Measurements from ENCODE around the gene TREML1. TPM values are rescaled to one million over a fixed set of nuclear protein-coding genes. Genes with fewer than 3 reads are reported as not detected.

Gene TREML1
- total RNA-seq, 1 experiment from 2014 or later, result not detected

GRCh38 chr6:41111017-41111416 is 43.1 kb downstream of the TREML1 start:
- Histone ChIP-seq H3K9me3 (ENCODE audit: low read depth, low read length, poor library complexity, severe bottlenecking) (no peaks in the 10 kb centered on the region), H3K4me1 (ENCODE audit: insufficient read depth, low read length, poor library complexity, severe bottlenecking) (no peaks in the 10 kb centered on the region), H3K4me3 (ENCODE audit: low read depth, low read length, poor library complexity, severe bottlenecking) (no peak overlapping the region), H3K27ac (ENCODE audit: low read depth, low read length, poor library complexity, severe bottlenecking) (no peak overlapping the region), H3K27me3 (replicated peaks; ENCODE audit: insufficient read depth, low read depth, low read length, poor library complexity) (no peaks in the 10 kb centered on the region), H3K36me3 (ENCODE audit: insufficient read depth, low read length, poor library complexity, severe bottlenecking) (no peaks in the 10 kb centered on the region)
- no peak for DNase-seq (ENCODE audit: low spot score)
- BruUV-seq (replicated peaks), result no TSS peak
- POLR2A ChIA-PET (ENCODE audit: low non-redundant PET), result no interaction called here
- intact Hi-C loops (cut with micrococcal nuclease; ENCODE audit: unreplicated experiment), result no loop called here
- CTCF ChIA-PET, result no interaction called here
- TF ChIP-seq EZH2 (IDR thresholded peaks at IDR 0.05; ENCODE audit: borderline replicate concordance, low read depth, low read length, poor library complexity, severe bottlenecking) (no peak), CTCF (conservative IDR thresholded peaks at IDR 0.05; ENCODE audit: low read depth, low read length) (no peak)

- TF ChIP-seq CTCF (conservative IDR thresholded peaks at IDR 0.05; ENCODE audit: low read depth, low read length), result no peak
- no peak for TF ChIP-seq EZH2 (IDR thresholded peaks at IDR 0.05; ENCODE audit: borderline replicate concordance, low read depth, low read length, poor library complexity, severe bottlenecking)
- no peak overlapping the region for H3K4me3 ChIP-seq (ENCODE audit: low read depth, low read length, poor library complexity, severe bottlenecking)
- no peaks in the 10 kb centered on the region for H3K27me3 ChIP-seq (replicated peaks; ENCODE audit: insufficient read depth, low read depth, low read length, poor library complexity)
- peaks cover 17% of the 10 kb centered on the region for H3K36me3 ChIP-seq (ENCODE audit: insufficient read depth, low read length, poor library complexity, severe bottlenecking)
- H3K4me1 ChIP-seq (ENCODE audit: insufficient read depth, low read length, poor library complexity, severe bottlenecking), result no peaks in the 10 kb centered on the region
- ChIA-PET CTCF (no interaction called here), POLR2A (ENCODE audit: low non-redundant PET) (no interaction called here)
- H3K9me3 ChIP-seq (ENCODE audit: low read depth, low read length, poor library complexity, severe bottlenecking), result no peaks in the 10 kb centered on the region
- H3K27ac ChIP-seq (ENCODE audit: low read depth, low read length, poor library complexity, severe bottlenecking), result no peak overlapping the region
- DNase-seq (ENCODE audit: low spot score), result no peak
- no TSS peak for BruUV-seq (replicated peaks)
- intact Hi-C loops (cut with micrococcal nuclease; ENCODE audit: unreplicated experiment), result no loop called here
Measured at GRCh38 chr6:41103847-41104246, 50.3 kb downstream of the TREML1 start.

GRCh38 chr6:41100871-41101287 is 53.3 kb downstream of the TREML1 start:
- Histone ChIP-seq H3K27me3 (replicated peaks; ENCODE audit: insufficient read depth, low read depth, low read length, poor library complexity) (no peaks in the 10 kb centered on the region), H3K27ac (ENCODE audit: low read depth, low read length, poor library complexity, severe bottlenecking) (no peak overlapping the region), H3K9me3 (ENCODE audit: low read depth, low read length, poor library complexity, severe bottlenecking) (no peaks in the 10 kb centered on the region), H3K4me3 (ENCODE audit: low read depth, low read length, poor library complexity, severe bottlenecking) (no peak overlapping the region), H3K36me3 (ENCODE audit: insufficient read depth, low read length, poor library complexity, severe bottlenecking) (peaks cover 47% of the 10 kb centered on the region), H3K4me1 (ENCODE audit: insufficient read depth, low read length, poor library complexity, severe bottlenecking) (no peaks in the 10 kb centered on the region)
- intact Hi-C loops (cut with micrococcal nuclease; ENCODE audit: unreplicated experiment), result no loop called here
- CTCF ChIA-PET, result no interaction called here
- no TSS peak for BruUV-seq (replicated peaks)
- POLR2A ChIA-PET (ENCODE audit: low non-redundant PET), result no interaction called here
- TF ChIP-seq EZH2 (IDR thresholded peaks at IDR 0.05; ENCODE audit: borderline replicate concordance, low read depth, low read length, poor library complexity, severe bottlenecking) (no peak), CTCF (conservative IDR thresholded peaks at IDR 0.05; ENCODE audit: low read depth, low read length) (no peak)
- no peak for DNase-seq (ENCODE audit: low spot score)

Other genes with a start within 250 kb of the TREML1 start
- gene UNC5CL, start 115.1 kb downstream of the TREML1 start, total RNA-seq (2021), result 0.41 and 1.2 TPM in 2 replicates
- gene TSPO2, start 111.9 kb downstream of the TREML1 start, total RNA-seq (2021), result not detected in 2 replicates
- gene APOBEC2, start 101.1 kb downstream of the TREML1 start, total RNA-seq (2021), result not detected in 2 replicates
- gene OARD1, start 82.0 kb downstream of the TREML1 start, total RNA-seq (2021), result 27.3 and 30.4 TPM in 2 replicates
- 38.8 and 45.4 TPM in 2 replicates for gene NFYA, start 81.4 kb downstream of the TREML1 start, total RNA-seq (2021)
- gene TREM2, start 8.8 kb upstream of the TREML1 start, total RNA-seq (2021), result not detected in 2 replicates
- not detected in 2 replicates for gene TREML2, start 46.8 kb upstream of the TREML1 start, total RNA-seq (2021)
- gene TREML4, start 74.0 kb upstream of the TREML1 start, total RNA-seq (2021), result not detected in 2 replicates
- not detected in 2 replicates for gene TREM1, start 132.3 kb upstream of the TREML1 start, total RNA-seq (2021)
- gene NCR2, start 181.3 kb upstream of the TREML1 start, total RNA-seq (2021), result not detected in 2 replicates

All from A673 (cell line).